GM04503 (cell line): ENCODE results near the gene TBXAS1.

Experiments
- DNase-seq: peaks from one replicate; pipeline ENCODE4 v3.0.0-alpha.2; 2012; ENCODE audit warnings: low read depth

Gene TBXAS1

GRCh38 chr7:139829025-139829774 lies at the start of gene TBXAS1:
Gene TBXAS1, plus strand, starts transcription at chr7:139829264. Its CDS starts 127 bp downstream, at chr7:139829391.
- DNase-seq, result no peak

- DNase-seq, result no peak
Observed at GRCh38 chr7:139782932-139783331, 46.1 kb upstream of the TBXAS1 start.

GRCh38 chr7:139783647-139784385 lies 45.2 kb upstream of the TBXAS1 start:
- DNase-seq, result no peak

GRCh38 chr7:139784648-139785047 lies 44.4 kb upstream of the TBXAS1 start:
- no peak for DNase-seq

GRCh38 chr7:139791316-139791715 lies 37.7 kb upstream of the TBXAS1 start:
- DNase-seq, result no peak

- DNase-seq, result no peak
Observed at GRCh38 chr7:139797607-139798006, 31.5 kb upstream of the TBXAS1 start.

GRCh38 chr7:139798221-139798620 lies 30.8 kb upstream of the TBXAS1 start:
- DNase-seq, result no peak

- DNase-seq, result no peak
Observed at GRCh38 chr7:139798892-139799291, 30.2 kb upstream of the TBXAS1 start.

- no peak for DNase-seq
Observed at GRCh38 chr7:139799586-139799985, 29.5 kb upstream of the TBXAS1 start.

- DNase-seq, result no peak
Observed at GRCh38 chr7:139804571-139804970, 24.5 kb upstream of the TBXAS1 start.

GRCh38 chr7:139807009-139807408 lies 22.1 kb upstream of the TBXAS1 start:
- DNase-seq, result no peak

- DNase-seq, result no peak
Observed at GRCh38 chr7:139808427-139808826, 20.6 kb upstream of the TBXAS1 start.

GRCh38 chr7:139808846-139809442 lies 20.1 kb upstream of the TBXAS1 start:
- no peak for DNase-seq

GRCh38 chr7:139811066-139811465 lies 18.0 kb upstream of the TBXAS1 start:
- no peak for DNase-seq

GRCh38 chr7:139813151-139813550 lies 15.9 kb upstream of the TBXAS1 start:
- DNase-seq, result no peak

- no peak for DNase-seq
Observed at GRCh38 chr7:139813689-139814088, 15.4 kb upstream of the TBXAS1 start.

GRCh38 chr7:139817249-139817648 lies 11.8 kb upstream of the TBXAS1 start:
- no peak for DNase-seq

GRCh38 chr7:139820089-139820488 lies 9.0 kb upstream of the TBXAS1 start:
- no peak for DNase-seq

- no peak for DNase-seq
Observed at GRCh38 chr7:139821349-139822105, 7.5 kb upstream of the TBXAS1 start.

- no peak for DNase-seq
Observed at GRCh38 chr7:139822855-139823254, 6.2 kb upstream of the TBXAS1 start.

- DNase-seq, result no peak
Observed at GRCh38 chr7:139823959-139824521, 5.0 kb upstream of the TBXAS1 start.

GRCh38 chr7:139825666-139826290 lies 3.3 kb upstream of the TBXAS1 start:
- DNase-seq, result no peak
